Measurements from ENCODE around the gene MOK. TPM values are rescaled to one million over a fixed set of nuclear protein-coding genes. Genes with fewer than 3 reads are reported as not detected.

The MOK gene
- polyA plus RNA-seq, 1 donor from 2014 or later: 63.6 TPM

DNA sequence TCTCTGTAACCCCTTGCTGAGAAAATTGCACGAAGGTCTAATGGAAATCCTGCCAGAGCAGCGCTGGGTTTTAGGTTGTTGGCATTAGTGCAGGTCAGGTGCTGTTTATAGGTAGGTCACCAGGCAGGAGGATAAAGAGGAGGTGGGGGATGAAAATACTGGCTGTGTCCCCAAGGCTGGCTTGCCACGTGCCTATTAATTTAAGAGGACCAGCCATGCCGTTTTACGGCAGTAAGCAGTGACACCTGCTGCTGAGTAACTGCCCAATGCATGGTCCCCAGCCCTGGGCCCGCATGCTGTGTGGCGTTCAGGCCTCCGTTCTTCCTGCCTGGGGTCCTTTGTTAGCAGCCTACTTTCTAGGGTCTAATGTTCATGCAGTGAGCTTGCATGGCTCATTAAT lies 98.0 kb downstream of the MOK start:
- TF ChIP-seq MXI1 (conservative IDR thresholded peaks at IDR 0.05; ENCODE audit: poor library complexity, severe bottlenecking): no peak
- TF ChIP-seq TAF1 (IDR thresholded peaks at IDR 0.05; ENCODE audit: low read depth): no peak
- no peak for TF ChIP-seq RAD21 (conservative IDR thresholded peaks at IDR 0.05)
- no peak for TF ChIP-seq SMC3 (conservative IDR thresholded peaks at IDR 0.05; ENCODE audit: poor library complexity)
- H3K27ac ChIP-seq (ENCODE audit: low read length): no peak overlapping the region
- H3F3A ChIP-seq (ENCODE audit: insufficient read depth, low read length, poor library complexity, severe bottlenecking): no peaks in the 10 kb centered on the region
- no peaks in the 10 kb centered on the region for H3K9me2 ChIP-seq (ENCODE audit: insufficient read depth, low read length)
- no peaks in the 10 kb centered on the region for H3K27me3 ChIP-seq (ENCODE audit: insufficient read depth, low read depth, low read length)
- no peak overlapping the region for H3K9ac ChIP-seq (ENCODE audit: low read length)
- H2AFZ ChIP-seq (ENCODE audit: low read depth, low read length): no peak overlapping the region
- no peak overlapping the region for H3K4me3 ChIP-seq (ENCODE audit: low read length)
- no peaks in the 10 kb centered on the region for H4K20me1 ChIP-seq (ENCODE audit: insufficient read depth)
- H3K79me2 ChIP-seq (replicated peaks; ENCODE audit: insufficient read depth, low read length): no peaks in the 10 kb centered on the region
- H3K9me3 ChIP-seq (ENCODE audit: low read length): no peaks in the 10 kb centered on the region
- peaks cover 7% of the 10 kb centered on the region for H3K36me3 ChIP-seq (ENCODE audit: insufficient read depth, low read length)
- no peak overlapping the region for H3K4me2 ChIP-seq (ENCODE audit: low read length)

DNA sequence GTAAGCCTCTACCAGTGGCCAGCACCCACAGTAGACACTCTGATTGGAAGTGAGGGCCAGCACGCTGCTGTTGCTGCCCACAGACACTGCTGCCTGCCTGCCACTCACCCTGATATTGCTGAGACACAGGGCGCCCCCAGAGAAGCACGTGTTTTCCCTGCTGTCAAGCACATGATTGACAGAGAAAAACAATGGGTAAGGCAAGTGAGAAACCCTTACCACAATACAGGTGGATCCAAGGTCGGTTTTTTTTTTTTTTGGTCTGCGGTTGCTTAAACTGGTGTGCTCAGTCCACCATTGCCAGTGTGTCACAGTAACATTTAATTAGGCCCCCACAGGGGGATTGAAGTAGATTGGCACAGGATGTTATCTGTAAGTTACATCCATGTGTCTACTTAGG lies 99.4 kb downstream of the MOK start:
- Histone ChIP-seq H3K9ac (ENCODE audit: low read length) (no peak overlapping the region), H2AFZ (ENCODE audit: low read depth, low read length) (no peak overlapping the region), H3K27me3 (ENCODE audit: insufficient read depth, low read depth, low read length) (no peaks in the 10 kb centered on the region), H3K36me3 (ENCODE audit: insufficient read depth, low read length) (peaks cover 7% of the 10 kb centered on the region), H3K27ac (ENCODE audit: low read length) (no peak overlapping the region), H4K20me1 (ENCODE audit: insufficient read depth) (no peaks in the 10 kb centered on the region), H3K4me3 (ENCODE audit: low read length) (no peak overlapping the region), H3K4me2 (ENCODE audit: low read length) (no peak overlapping the region), H3F3A (ENCODE audit: insufficient read depth, low read length, poor library complexity, severe bottlenecking) (no peaks in the 10 kb centered on the region), H3K79me2 (replicated peaks; ENCODE audit: insufficient read depth, low read length) (no peaks in the 10 kb centered on the region), H3K9me2 (ENCODE audit: insufficient read depth, low read length) (no peaks in the 10 kb centered on the region), H3K9me3 (ENCODE audit: low read length) (no peaks in the 10 kb centered on the region)
- no peak for TF ChIP-seq EZH2 (IDR thresholded peaks at IDR 0.05; ENCODE audit: borderline replicate concordance, insufficient read depth, low read length, poor library complexity, severe bottlenecking)
- TF ChIP-seq EP300 (conservative IDR thresholded peaks at IDR 0.05; ENCODE audit: poor library complexity, severe bottlenecking): peak; percentile 62
- peak; percentile 35 for TF ChIP-seq POLR2AphosphoS5 (IDR thresholded peaks at IDR 0.05)
- TF ChIP-seq MXI1 (conservative IDR thresholded peaks at IDR 0.05; ENCODE audit: poor library complexity, severe bottlenecking): no peak
- no peak for TF ChIP-seq SMC3 (conservative IDR thresholded peaks at IDR 0.05; ENCODE audit: poor library complexity)

DNA sequence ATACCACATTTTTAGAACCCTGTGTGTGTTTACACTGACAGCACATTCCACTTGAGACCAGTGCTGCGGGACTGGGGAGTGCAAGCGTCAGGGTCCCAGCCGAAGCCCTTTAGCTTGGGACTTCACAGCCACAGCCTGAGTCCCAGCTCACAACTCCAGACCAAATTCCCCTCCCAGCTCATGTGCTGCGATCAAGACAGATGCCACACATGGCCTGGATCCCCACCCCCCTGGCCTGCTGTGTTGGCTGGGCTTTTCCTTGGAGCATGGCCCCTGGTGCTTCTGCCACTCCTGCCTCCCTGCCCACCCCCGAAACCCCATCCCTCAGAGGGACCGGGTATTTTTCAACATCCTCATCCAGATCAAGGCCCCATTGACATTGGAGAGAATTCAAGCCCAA lies 101.6 kb downstream of the MOK start:
- no peaks in the 10 kb centered on the region for H3K9me2 ChIP-seq (ENCODE audit: insufficient read depth, low read length)
- H3K9me3 ChIP-seq (ENCODE audit: low read length): no peaks in the 10 kb centered on the region
- H3K27ac ChIP-seq (ENCODE audit: low read length): no peak overlapping the region
- H4K20me1 ChIP-seq (ENCODE audit: insufficient read depth): no peaks in the 10 kb centered on the region
- H2AFZ ChIP-seq (ENCODE audit: low read depth, low read length): no peak overlapping the region
- TF ChIP-seq MXI1 (conservative IDR thresholded peaks at IDR 0.05; ENCODE audit: poor library complexity, severe bottlenecking) (no peak), RAD21 (conservative IDR thresholded peaks at IDR 0.05) (no peak), TAF1 (IDR thresholded peaks at IDR 0.05; ENCODE audit: low read depth) (no peak), POLR2AphosphoS5 (IDR thresholded peaks at IDR 0.05) (no peak), EP300 (conservative IDR thresholded peaks at IDR 0.05; ENCODE audit: poor library complexity, severe bottlenecking) (no peak), SMC3 (conservative IDR thresholded peaks at IDR 0.05; ENCODE audit: poor library complexity) (no peak), EZH2 (IDR thresholded peaks at IDR 0.05; ENCODE audit: borderline replicate concordance, insufficient read depth, low read length, poor library complexity, severe bottlenecking) (no peak), CTCF (IDR thresholded peaks at IDR 0.05; ENCODE audit: poor library complexity, severe bottlenecking) (no peak), REST (IDR thresholded peaks at IDR 0.05; ENCODE audit: borderline replicate concordance) (no peak)
- H3K79me2 ChIP-seq (replicated peaks; ENCODE audit: insufficient read depth, low read length): no peaks in the 10 kb centered on the region
- H3K4me3 ChIP-seq (ENCODE audit: low read length): no peak overlapping the region
- H3K4me2 ChIP-seq (ENCODE audit: low read length): no peak overlapping the region
- no peaks in the 10 kb centered on the region for H3F3A ChIP-seq (ENCODE audit: insufficient read depth, low read length, poor library complexity, severe bottlenecking)
- no peak overlapping the region for H3K9ac ChIP-seq (ENCODE audit: low read length)
- no peaks in the 10 kb centered on the region for H3K27me3 ChIP-seq (ENCODE audit: insufficient read depth, low read depth, low read length)
- peaks cover 7% of the 10 kb centered on the region for H3K36me3 ChIP-seq (ENCODE audit: insufficient read depth, low read length)

Data from neural cell (in vitro differentiated cells).